GM23338 (cell line): ENCODE measurements around the gene DLK1. TPM values are rescaled to one million over a fixed set of nuclear protein-coding genes. Genes with fewer than 3 reads are reported as not detected.

Experiments
- ATAC-seq: fragments of 200-7000 bp; cut with Tn5 transposase; 3 replicates; pipeline ENCODE4 v1.9.1; 2020
- DNase-seq: peaks from one replicate; pipeline ENCODE4 v3.0.0-alpha.2; 2015; ENCODE audit warnings: low spot score
- H2AFZ ChIP-seq: fragments of 200-600 bp; sonication (generic); 2 replicates; pipeline ENCODE4 v1.8.0; 2016; ENCODE audit warnings: antibody characterized with exemption, mild to moderate bottlenecking, moderate library complexity
- H3F3A ChIP-seq: fragments of 200-600 bp; sonication (generic); replicated peaks from 2 replicates; pipeline ENCODE4 v1.8.0; 2017; ENCODE audit warnings: antibody characterized with exemption, mixed run types, low read depth
- H3K27ac ChIP-seq: fragments of 200-600 bp; sonication (generic); 2 replicates; pipeline ENCODE4 v1.6.1; 2016; ENCODE audit warnings: low read depth
- H3K27me3 ChIP-seq: fragments of 200-600 bp; sonication (generic); 2 replicates; pipeline ENCODE4 v1.8.0; 2016; ENCODE audit warnings: mild to moderate bottlenecking, mixed run types, moderate library complexity; ENCODE audit not compliant: insufficient read depth
- H3K36me3 ChIP-seq: fragments of 200-600 bp; sonication (generic); 2 replicates; pipeline ENCODE4 v1.8.0; 2016; ENCODE audit warnings: mild to moderate bottlenecking; ENCODE audit not compliant: insufficient read depth
- H3K4me1 ChIP-seq: fragments of 200-600 bp; sonication (generic); 2 replicates; pipeline ENCODE4 v1.8.0; 2016; ENCODE audit warnings: mild to moderate bottlenecking, moderate library complexity; ENCODE audit not compliant: insufficient read depth
- H3K4me2 ChIP-seq: fragments of 200-600 bp; sonication (generic); 2 replicates; pipeline ENCODE4 v1.7.1; 2017; ENCODE audit warnings: mixed run types
- H3K4me3 ChIP-seq: fragments of 200-600 bp; sonication (generic); 2 replicates; pipeline ENCODE4 v1.6.1; 2016; ENCODE audit warnings: mixed run types
- H3K79me2 ChIP-seq: fragments of 200-600 bp; sonication (generic); replicated peaks from 2 replicates; pipeline ENCODE4 v1.8.0; 2017; ENCODE audit warnings: mild to moderate bottlenecking; ENCODE audit not compliant: insufficient read depth
- H3K9me2 ChIP-seq: fragments of 200-600 bp; sonication (generic); 2 replicates; pipeline ENCODE4 v1.8.0; 2017; ENCODE audit not compliant: insufficient read depth
- H4K20me1 ChIP-seq: fragments of 200-600 bp; sonication (generic); replicated peaks from 2 replicates; pipeline ENCODE4 v1.8.0; 2017; ENCODE audit warnings: mild to moderate bottlenecking; ENCODE audit not compliant: insufficient read depth
- H3K27ac Mint-ChIP-seq: 2 replicates; pipeline ENCODE4 v1.8.0; 2020; ENCODE audit warnings: inconsistent platforms, mild to moderate bottlenecking, moderate library complexity, mixed read lengths
- H3K27me3 Mint-ChIP-seq: 3 replicates; pipeline ENCODE4 v1.8.0; 2022; ENCODE audit warnings: low read depth, mild to moderate bottlenecking, moderate library complexity, mixed read lengths, inconsistent platforms; ENCODE audit not compliant: insufficient read depth, poor library complexity
- H3K36me3 Mint-ChIP-seq: 3 replicates; pipeline ENCODE4 v1.8.0; 2021; ENCODE audit warnings: low read depth, mild to moderate bottlenecking, inconsistent platforms, moderate library complexity, mixed read lengths
- H3K4me1 Mint-ChIP-seq: 3 replicates; pipeline ENCODE4 v1.8.0; 2020; ENCODE audit warnings: mild to moderate bottlenecking, inconsistent platforms, mixed read lengths
- H3K4me3 Mint-ChIP-seq: 3 replicates; pipeline ENCODE4 v1.8.0; 2021; ENCODE audit warnings: moderate library complexity, mild to moderate bottlenecking, inconsistent platforms, mixed read lengths
- H3K9me3 Mint-ChIP-seq: 3 replicates; pipeline ENCODE4 v1.8.0; 2020; ENCODE audit warnings: moderate library complexity, mild to moderate bottlenecking, inconsistent platforms, mixed read lengths
- CREB1 ChIP-seq: fragments of 250-450 bp; sonication (Bioruptor Pico); IDR thresholded peaks from 2 replicates; pipeline ENCODE4 v1.5.0; 2020; ENCODE audit warnings: low read depth, mild to moderate bottlenecking, moderate library complexity
- EZH2 ChIP-seq: fragments of 200-600 bp; sonication (generic); IDR thresholded peaks from one replicate; pipeline ENCODE4 v1.8.0; 2017; ENCODE audit warnings: antibody characterized with exemption, mild to moderate bottlenecking, low read depth; ENCODE audit not compliant: unreplicated experiment
- EZH2phosphoT487 ChIP-seq: fragments of 200-600 bp; sonication (generic); IDR thresholded peaks from one replicate; pipeline ENCODE4 v1.8.1; 2018; ENCODE audit warnings: antibody characterized with exemption; ENCODE audit not compliant: unreplicated experiment
- JUNB ChIP-seq: IDR thresholded peaks from one replicate; pipeline ENCODE4 v1.6.1; 2016; ENCODE audit warnings: antibody characterized with exemption; ENCODE audit not compliant: unreplicated experiment
- NANOG ChIP-seq: IDR thresholded peaks from 2 replicates; pipeline ENCODE4 v1.6.1; 2016; ENCODE audit warnings: antibody characterized with exemption, borderline replicate concordance
- POLR2AphosphoS5 ChIP-seq: IDR thresholded peaks from 2 replicates; pipeline ENCODE4 v1.6.1; 2016; ENCODE audit warnings: antibody characterized with exemption, low read depth
- STAT1 ChIP-seq: IDR thresholded peaks from one replicate; pipeline ENCODE4 v1.6.1; 2016; ENCODE audit warnings: antibody characterized with exemption; ENCODE audit not compliant: unreplicated experiment
- ZNF114 ChIP-seq: fragments of 250-450 bp; sonication (Bioruptor Pico); IDR thresholded peaks from 2 replicates; pipeline ENCODE4 v1.5.0; 2020; ENCODE audit warnings: mild to moderate bottlenecking, moderate library complexity
- ZNF331 ChIP-seq: fragments of 250-450 bp; sonication (Bioruptor Pico); IDR thresholded peaks from 2 replicates; pipeline ENCODE4 v1.5.0; 2020; ENCODE audit warnings: low read depth, mild to moderate bottlenecking, moderate library complexity
- polyA plus RNA-seq: library from polyadenylated mRNA; unstranded; fragments of >200 nt; fragmentation: Nextera tagmentation; extraction: Ambion mirVana; gene quantifications from 2 replicates; pipeline ENCODE4 v1.2.1, GENCODE V29; 2016
- total RNA-seq: library from RNA; depleted of rRNA; stranded (reverse); fragments of >200 nt; shearing (Covaris generic); gene quantifications from 2 replicates; pipeline ENCODE4 v1.2.3, GENCODE V29; 2014
- TF ChIP-seq, protein P1 (sequence below): IDR thresholded peaks from 2 replicates; pipeline ENCODE4 v1.6.1; 2016; ENCODE audit warnings: antibody characterized with exemption
- TF ChIP-seq, protein P2 (sequence below): IDR thresholded peaks from one replicate; pipeline ENCODE4 v1.6.1; 2018; ENCODE audit warnings: antibody characterized with exemption; ENCODE audit not compliant: unreplicated experiment
- TF ChIP-seq, protein P3 (sequence below): fragments of 250-450 bp; sonication (Bioruptor Pico); IDR thresholded peaks from 2 replicates; pipeline ENCODE4 v1.5.0; 2020; ENCODE audit warnings: mild to moderate bottlenecking, moderate library complexity
- TF ChIP-seq, protein P4 (sequence below), 2 experiments: fragments of 200-600 bp in 1 of 2; sonication (generic) in 1 of 2; conservative IDR thresholded peaks; 2 replicates each; pipeline versions ENCODE4 v1.5.1 to v1.6.1; 2016 to 2017; ENCODE audit warnings: antibody characterized with exemption in 2 of 2, low read depth in 2 of 2, mild to moderate bottlenecking in 2 of 2, moderate library complexity in 1 of 2

DLK1 gene
- total and polyA plus RNA-seq, 2 experiments from 2014 or later, result 1.1 to 1.2 TPM

DNA sequence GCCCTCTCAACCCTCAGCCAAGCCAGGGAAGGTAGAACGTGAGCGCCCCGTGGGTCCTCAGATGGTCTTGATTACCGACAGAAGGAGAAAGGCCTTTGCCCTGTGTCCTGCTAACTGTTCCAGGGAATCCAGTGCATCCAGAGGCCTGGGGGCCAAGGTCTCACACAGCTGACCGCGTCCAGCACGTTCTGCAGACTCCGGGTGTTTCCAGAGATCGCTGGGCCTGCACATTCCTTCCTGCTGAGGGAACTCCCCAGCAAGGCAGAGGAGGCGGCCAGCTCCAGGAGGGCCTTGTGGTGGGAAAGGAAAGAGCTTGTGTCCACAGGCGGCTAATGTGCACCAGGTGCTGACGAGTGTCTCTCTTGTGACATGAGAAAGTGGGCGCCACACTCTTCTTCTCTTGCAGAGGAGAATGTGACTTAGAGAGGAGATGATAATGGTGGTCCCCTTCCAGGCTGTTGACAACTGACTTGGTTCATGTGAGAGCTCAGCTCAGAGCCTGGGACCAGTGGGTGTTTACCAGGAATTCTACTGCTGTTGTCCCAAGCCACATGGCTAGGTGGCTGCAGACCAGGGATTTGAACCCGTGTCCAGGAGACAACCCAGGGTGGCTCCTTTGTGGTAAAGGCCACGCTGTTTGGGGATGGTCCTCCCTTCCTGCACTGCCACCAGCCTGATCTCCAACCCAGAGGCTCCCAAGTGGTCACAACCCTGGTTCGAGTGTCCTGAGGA is 46.8 kb upstream of the DLK1 start:
- no peak overlapping the region for H3K4me3 Mint-ChIP-seq
- H3K79me2 ChIP-seq, result no peaks in the 10 kb centered on the region
- H3K4me2 ChIP-seq, result no peak overlapping the region
- peaks cover 6% of the 10 kb centered on the region for H3K27me3 Mint-ChIP-seq
- H3K27ac ChIP-seq, result no peak overlapping the region
- H3F3A ChIP-seq, result no peaks in the 10 kb centered on the region
- no peaks in the 10 kb centered on the region; the same call in 2 of the 3 replicates for H3K9me3 Mint-ChIP-seq
- H3K4me1 ChIP-seq, result no peaks in the 10 kb centered on the region
- no peaks in the 10 kb centered on the region for H3K27me3 ChIP-seq
- H3K4me1 Mint-ChIP-seq, result peaks cover under 1% of the 10 kb centered on the region; the same call in 2 of the 3 replicates
- DNase-seq, result no peak
- no peak overlapping the region for H3K4me3 ChIP-seq
- H3K9me2 ChIP-seq, result no peaks in the 10 kb centered on the region
- no peaks in the 10 kb centered on the region for H3K36me3 ChIP-seq
- TF ChIP-seq EZH2 (no peak), EZH2phosphoT487 (no peak), JUNB (no peak), CREB1 (CRISPR knock-in tag) (no peak), ZNF114 (CRISPR knock-in tag) (no peak), ZNF331 (CRISPR knock-in tag) (no peak), POLR2AphosphoS5 (no peak), NANOG (no peak), STAT1 (no peak)
- TF ChIP-seq, protein P1, sequence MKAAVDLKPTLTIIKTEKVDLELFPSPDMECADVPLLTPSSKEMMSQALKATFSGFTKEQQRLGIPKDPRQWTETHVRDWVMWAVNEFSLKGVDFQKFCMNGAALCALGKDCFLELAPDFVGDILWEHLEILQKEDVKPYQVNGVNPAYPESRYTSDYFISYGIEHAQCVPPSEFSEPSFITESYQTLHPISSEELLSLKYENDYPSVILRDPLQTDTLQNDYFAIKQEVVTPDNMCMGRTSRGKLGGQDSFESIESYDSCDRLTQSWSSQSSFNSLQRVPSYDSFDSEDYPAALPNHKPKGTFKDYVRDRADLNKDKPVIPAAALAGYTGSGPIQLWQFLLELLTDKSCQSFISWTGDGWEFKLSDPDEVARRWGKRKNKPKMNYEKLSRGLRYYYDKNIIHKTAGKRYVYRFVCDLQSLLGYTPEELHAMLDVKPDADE, result no peak
- TF ChIP-seq, protein P2, sequence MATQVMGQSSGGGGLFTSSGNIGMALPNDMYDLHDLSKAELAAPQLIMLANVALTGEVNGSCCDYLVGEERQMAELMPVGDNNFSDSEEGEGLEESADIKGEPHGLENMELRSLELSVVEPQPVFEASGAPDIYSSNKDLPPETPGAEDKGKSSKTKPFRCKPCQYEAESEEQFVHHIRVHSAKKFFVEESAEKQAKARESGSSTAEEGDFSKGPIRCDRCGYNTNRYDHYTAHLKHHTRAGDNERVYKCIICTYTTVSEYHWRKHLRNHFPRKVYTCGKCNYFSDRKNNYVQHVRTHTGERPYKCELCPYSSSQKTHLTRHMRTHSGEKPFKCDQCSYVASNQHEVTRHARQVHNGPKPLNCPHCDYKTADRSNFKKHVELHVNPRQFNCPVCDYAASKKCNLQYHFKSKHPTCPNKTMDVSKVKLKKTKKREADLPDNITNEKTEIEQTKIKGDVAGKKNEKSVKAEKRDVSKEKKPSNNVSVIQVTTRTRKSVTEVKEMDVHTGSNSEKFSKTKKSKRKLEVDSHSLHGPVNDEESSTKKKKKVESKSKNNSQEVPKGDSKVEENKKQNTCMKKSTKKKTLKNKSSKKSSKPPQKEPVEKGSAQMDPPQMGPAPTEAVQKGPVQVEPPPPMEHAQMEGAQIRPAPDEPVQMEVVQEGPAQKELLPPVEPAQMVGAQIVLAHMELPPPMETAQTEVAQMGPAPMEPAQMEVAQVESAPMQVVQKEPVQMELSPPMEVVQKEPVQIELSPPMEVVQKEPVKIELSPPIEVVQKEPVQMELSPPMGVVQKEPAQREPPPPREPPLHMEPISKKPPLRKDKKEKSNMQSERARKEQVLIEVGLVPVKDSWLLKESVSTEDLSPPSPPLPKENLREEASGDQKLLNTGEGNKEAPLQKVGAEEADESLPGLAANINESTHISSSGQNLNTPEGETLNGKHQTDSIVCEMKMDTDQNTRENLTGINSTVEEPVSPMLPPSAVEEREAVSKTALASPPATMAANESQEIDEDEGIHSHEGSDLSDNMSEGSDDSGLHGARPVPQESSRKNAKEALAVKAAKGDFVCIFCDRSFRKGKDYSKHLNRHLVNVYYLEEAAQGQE, result no peak
- TF ChIP-seq, protein P3, sequence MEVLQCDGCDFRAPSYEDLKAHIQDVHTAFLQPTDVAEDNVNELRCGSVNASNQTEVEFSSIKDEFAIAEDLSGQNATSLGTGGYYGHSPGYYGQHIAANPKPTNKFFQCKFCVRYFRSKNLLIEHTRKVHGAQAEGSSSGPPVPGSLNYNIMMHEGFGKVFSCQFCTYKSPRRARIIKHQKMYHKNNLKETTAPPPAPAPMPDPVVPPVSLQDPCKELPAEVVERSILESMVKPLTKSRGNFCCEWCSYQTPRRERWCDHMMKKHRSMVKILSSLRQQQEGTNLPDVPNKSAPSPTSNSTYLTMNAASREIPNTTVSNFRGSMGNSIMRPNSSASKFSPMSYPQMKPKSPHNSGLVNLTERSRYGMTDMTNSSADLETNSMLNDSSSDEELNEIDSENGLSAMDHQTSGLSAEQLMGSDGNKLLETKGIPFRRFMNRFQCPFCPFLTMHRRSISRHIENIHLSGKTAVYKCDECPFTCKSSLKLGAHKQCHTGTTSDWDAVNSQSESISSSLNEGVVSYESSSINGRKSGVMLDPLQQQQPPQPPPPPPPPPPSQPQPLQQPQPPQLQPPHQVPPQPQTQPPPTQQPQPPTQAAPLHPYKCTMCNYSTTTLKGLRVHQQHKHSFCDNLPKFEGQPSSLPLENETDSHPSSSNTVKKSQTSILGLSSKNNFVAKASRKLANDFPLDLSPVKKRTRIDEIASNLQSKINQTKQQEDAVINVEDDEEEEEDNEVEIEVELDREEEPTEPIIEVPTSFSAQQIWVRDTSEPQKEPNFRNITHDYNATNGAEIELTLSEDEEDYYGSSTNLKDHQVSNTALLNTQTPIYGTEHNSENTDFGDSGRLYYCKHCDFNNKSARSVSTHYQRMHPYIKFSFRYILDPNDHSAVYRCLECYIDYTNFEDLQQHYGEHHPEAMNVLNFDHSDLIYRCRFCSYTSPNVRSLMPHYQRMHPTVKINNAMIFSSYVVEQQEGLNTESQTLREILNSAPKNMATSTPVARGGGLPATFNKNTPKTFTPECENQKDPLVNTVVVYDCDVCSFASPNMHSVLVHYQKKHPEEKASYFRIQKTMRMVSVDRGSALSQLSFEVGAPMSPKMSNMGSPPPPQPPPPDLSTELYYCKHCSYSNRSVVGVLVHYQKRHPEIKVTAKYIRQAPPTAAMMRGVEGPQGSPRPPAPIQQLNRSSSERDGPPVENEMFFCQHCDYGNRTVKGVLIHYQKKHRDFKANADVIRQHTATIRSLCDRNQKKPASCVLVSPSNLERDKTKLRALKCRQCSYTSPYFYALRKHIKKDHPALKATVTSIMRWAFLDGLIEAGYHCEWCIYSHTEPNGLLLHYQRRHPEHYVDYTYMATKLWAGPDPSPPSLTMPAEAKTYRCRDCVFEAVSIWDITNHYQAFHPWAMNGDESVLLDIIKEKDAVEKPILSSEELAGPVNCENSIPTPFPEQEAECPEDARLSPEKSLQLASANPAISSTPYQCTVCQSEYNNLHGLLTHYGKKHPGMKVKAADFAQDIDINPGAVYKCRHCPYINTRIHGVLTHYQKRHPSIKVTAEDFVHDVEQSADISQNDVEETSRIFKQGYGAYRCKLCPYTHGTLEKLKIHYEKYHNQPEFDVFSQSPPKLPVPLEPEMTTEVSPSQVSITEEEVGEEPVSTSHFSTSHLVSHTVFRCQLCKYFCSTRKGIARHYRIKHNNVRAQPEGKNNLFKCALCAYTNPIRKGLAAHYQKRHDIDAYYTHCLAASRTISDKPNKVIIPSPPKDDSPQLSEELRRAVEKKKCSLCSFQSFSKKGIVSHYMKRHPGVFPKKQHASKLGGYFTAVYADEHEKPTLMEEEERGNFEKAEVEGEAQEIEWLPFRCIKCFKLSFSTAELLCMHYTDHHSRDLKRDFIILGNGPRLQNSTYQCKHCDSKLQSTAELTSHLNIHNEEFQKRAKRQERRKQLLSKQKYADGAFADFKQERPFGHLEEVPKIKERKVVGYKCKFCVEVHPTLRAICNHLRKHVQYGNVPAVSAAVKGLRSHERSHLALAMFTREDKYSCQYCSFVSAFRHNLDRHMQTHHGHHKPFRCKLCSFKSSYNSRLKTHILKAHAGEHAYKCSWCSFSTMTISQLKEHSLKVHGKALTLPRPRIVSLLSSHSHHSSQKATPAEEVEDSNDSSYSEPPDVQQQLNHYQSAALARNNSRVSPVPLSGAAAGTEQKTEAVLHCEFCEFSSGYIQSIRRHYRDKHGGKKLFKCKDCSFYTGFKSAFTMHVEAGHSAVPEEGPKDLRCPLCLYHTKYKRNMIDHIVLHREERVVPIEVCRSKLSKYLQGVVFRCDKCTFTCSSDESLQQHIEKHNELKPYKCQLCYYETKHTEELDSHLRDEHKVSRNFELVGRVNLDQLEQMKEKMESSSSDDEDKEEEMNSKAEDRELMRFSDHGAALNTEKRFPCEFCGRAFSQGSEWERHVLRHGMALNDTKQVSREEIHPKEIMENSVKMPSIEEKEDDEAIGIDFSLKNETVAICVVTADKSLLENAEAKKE (CRISPR knock-in tag), result no peak
- TF ChIP-seq, protein P4, sequence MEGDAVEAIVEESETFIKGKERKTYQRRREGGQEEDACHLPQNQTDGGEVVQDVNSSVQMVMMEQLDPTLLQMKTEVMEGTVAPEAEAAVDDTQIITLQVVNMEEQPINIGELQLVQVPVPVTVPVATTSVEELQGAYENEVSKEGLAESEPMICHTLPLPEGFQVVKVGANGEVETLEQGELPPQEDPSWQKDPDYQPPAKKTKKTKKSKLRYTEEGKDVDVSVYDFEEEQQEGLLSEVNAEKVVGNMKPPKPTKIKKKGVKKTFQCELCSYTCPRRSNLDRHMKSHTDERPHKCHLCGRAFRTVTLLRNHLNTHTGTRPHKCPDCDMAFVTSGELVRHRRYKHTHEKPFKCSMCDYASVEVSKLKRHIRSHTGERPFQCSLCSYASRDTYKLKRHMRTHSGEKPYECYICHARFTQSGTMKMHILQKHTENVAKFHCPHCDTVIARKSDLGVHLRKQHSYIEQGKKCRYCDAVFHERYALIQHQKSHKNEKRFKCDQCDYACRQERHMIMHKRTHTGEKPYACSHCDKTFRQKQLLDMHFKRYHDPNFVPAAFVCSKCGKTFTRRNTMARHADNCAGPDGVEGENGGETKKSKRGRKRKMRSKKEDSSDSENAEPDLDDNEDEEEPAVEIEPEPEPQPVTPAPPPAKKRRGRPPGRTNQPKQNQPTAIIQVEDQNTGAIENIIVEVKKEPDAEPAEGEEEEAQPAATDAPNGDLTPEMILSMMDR (conservative IDR thresholded peaks at IDR 0.05; ENCODE audit: low read depth in 2 of 2), result no peak
- H3K27ac Mint-ChIP-seq, result no peak overlapping the region
- H3K36me3 Mint-ChIP-seq, result no peaks in the 10 kb centered on the region
- ATAC-seq, result no peak
- no peaks in the 10 kb centered on the region for H4K20me1 ChIP-seq
- no peak overlapping the region; the same call in 1 of the 2 replicates for H2AFZ ChIP-seq
